ENCODE data around the gene HECTD2.
A peak's percentile ranks its signal among the peaks of the same experiment; 100 is the strongest.
"Not testable (repeated sequence)": the region's sequence is repeated elsewhere in the genome, so short reads cannot be mapped to it uniquely, and the experiment has no call there.

HECTD2 gene, protein sequence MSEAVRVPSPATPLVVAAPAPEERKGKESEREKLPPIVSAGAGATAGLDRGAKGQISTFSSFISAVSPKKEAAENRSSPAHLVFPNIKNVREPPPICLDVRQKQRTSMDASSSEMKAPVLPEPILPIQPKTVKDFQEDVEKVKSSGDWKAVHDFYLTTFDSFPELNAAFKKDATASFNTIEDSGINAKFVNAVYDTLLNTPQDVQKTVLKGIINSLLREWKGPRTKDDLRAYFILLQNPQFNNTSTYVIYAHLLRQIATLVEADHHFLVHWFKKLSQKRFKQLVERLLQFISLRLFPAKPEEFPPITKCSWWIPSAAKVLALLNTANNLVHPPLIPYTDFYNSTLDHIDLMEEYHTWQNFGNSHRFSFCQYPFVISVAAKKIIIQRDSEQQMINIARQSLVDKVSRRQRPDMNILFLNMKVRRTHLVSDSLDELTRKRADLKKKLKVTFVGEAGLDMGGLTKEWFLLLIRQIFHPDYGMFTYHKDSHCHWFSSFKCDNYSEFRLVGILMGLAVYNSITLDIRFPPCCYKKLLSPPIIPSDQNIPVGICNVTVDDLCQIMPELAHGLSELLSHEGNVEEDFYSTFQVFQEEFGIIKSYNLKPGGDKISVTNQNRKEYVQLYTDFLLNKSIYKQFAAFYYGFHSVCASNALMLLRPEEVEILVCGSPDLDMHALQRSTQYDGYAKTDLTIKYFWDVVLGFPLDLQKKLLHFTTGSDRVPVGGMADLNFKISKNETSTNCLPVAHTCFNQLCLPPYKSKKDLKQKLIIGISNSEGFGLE

DNA sequence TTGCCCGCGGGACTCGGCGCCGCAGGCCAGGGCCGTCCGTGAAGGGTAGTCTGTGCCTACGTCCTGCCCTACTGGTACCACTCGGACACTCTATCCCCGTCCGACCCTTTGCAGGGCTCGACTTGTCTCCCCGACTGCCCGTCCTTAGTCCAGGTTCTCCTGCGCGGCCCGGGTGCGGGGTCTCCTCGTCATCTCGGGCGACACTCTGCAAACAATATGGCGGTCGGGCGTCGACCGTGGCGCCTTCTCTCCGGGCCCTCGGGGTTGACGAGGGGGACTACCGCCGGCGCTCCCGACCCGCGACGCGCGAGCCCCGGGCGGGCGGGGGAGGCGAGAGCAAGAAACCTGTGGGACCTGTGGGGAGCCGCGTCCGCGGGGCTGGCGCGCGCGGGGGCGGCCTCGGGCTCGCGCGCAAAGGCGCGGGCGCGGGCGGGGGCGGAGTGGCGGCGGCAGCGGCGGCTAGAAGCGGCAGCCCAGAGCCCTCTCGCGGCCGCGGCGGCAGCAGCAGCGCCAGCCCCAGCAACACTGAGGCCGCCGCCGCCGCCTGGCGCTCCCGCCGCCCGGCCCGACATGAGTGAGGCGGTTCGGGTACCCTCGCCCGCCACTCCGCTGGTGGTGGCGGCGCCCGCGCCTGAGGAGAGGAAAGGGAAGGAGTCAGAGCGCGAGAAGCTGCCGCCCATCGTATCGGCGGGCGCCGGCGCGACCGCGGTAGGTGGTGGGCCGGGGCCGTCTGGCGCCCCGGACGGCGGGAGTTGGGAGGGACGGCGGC lies at the start of gene HECTD2:
Gene HECTD2 (plus strand): TSS at position 476 of the 769 bp plus-strand sequence. CDS start 95 bp downstream, at position 571.
- DNase-seq (ENCODE audit: low spot score), result peak; percentile 86

DNA sequence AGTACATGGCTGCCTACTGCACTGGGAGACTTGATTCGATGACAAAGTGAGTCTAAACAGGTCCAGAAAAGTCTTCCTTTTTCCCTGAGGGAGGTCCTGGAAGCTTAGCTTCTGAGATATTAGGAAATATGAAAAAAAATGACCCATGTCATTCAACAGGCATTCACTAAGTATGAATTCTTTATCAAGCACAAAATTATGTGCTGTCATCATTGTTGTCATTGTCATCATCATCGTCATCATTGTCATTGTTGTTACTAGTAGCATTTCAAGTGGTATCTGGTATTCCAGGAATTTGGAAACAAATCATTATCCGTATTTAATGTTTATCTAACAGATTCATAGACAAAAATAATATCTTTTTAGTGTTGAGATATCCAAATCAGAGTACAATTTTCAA lies 49.7 kb upstream of the HECTD2 start:
- no peak for DNase-seq (ENCODE audit: low spot score)

DNA sequence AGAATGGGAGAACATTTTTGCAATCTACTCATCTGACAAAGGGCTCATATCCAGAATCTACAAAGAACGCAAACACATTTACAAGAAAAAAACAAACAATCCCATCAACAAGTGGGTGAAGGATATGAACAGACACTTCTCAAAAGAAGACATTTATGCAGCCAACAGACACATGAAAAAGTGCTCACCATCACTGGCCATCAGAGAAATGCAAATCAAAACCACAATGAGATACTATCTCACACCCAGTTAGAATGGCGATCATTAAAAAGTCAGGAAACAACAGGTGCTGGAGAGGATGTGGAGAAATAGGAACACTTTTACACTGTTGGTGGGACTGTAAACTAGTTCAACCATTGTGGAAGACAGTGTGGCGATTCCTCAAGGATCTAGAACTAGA lies 44.6 kb upstream of the HECTD2 start:
- not testable (repeated sequence) for DNase-seq (ENCODE audit: low spot score)

DNA sequence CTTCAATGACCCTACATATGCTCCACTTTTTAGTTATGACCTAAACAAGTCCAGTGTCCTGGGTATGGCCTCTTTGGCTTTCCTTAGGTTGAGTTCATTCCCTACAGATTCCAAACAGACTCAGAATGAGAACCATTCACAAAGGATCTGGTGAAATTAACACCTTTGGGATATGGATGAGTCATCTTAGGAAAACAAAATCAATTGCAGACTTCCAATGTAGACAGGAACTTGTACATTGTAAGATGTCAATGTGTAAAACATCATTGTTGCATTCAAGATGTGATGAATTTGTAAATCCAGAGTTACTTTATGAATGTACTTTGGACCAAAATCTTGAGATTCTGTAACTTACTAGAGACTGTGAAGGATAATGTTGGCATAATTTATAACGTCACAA lies 43.4 kb upstream of the HECTD2 start:
- DNase-seq (ENCODE audit: low spot score), result no peak

DNA sequence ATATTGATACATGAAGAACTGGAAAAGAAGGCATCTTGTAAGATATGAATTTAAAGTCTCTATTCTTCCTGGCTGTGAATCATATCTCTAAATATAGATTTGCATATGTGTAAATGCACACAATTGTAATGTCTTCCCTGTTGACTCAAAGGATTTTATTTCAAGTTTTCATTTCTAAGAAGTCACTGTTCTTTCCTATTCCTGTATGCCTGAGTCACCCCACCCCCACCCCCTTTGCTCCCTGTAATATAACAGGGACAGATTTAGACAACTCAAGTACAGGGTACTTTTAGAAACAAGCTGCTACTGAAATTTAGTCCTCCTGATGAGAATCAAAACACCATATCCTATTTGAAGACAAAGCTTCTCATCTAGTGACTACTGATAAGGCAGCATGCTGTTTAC lies 43.0 kb upstream of the HECTD2 start:
- DNase-seq (ENCODE audit: low spot score), result no peak

DNA sequence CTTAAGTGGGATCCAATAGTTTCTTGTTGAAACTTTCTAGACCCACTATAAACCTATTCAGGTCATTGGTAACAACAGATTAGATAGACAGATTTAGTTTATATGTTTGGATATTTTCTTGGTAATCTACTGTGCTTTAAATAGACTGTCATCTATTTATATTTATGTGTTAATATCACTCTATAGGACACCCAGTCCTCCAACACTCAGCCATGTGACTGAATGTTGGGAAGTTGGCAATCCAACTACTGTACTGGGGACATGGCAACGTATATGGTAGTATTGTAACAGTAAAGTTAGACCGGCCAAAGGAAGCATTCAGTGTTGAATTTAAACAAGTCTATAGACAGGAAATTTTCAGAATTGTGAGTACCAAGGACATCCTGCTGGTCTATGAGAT lies 42.6 kb upstream of the HECTD2 start:
- no peak for DNase-seq (ENCODE audit: low spot score)

DNA sequence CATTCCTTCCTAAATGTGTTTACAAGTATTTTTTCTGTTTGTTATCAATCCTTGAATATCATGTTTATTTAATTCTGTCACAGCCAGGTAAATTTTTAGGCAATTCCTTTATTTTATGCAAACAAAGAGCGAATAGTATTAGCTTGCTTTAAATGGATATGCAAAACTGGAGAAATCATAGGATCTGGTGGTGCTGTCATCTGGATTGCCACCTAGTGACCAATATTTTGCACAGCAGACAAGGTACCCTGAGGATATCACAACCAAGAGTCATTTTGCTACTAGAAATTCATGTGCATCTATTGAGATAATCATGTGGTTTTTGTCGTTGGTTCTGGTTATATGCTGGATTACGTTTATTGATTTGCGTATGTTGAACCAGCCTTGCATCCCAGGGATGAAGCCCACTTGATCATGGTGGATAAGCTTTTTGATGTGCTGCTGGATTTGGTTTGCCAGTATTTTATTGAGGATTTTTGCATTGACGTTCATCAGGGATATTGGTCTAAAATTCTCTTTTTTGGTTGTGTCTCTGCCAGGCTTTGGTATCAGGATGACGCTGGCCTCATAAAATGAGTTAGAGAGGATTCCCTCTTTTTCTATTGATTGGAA lies 40.1 kb upstream of the HECTD2 start:
- DNase-seq (ENCODE audit: low spot score), result peak; percentile 48

DNA sequence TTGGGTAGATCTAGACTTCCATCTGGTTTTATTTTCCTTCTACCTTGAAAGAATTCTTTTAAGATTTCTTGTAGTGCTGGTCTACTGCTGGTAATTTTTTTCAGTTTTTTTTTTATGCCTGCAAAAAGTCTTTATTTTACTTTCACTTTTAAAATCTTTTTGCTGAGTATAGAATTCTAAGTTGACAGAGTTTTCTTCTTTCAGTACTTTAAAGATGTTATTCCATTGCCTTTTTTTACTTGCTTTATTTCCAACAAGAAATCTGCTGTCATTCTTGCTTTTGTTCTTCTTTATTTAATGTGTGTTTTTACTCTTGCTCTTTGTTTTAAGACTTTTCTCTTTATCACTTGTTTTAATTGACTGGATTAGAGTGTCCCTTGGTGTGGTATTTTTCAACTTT lies 36.1 kb upstream of the HECTD2 start:
- no peak for DNase-seq (ENCODE audit: low spot score)

DNA sequence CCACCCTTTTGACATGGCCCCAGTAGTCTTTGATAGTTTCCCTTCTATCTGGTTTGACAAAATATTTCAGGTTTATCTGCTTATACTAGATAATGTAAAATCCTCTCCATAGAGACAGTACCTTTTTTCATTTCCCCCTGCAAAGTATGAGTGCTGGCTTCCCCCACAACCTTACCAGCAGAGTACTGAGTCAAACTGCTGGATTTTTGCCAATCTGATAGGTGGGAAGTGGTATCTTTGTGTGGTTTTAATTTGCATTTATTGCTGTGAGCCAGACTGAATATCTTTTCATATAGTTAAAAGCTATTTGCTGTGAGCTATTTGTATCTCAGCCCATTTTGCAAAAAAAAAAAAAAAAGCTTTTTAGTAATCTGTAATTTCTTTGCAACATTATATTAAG lies 32.1 kb upstream of the HECTD2 start:
- peak; percentile 50 for DNase-seq (ENCODE audit: low spot score)

DNA sequence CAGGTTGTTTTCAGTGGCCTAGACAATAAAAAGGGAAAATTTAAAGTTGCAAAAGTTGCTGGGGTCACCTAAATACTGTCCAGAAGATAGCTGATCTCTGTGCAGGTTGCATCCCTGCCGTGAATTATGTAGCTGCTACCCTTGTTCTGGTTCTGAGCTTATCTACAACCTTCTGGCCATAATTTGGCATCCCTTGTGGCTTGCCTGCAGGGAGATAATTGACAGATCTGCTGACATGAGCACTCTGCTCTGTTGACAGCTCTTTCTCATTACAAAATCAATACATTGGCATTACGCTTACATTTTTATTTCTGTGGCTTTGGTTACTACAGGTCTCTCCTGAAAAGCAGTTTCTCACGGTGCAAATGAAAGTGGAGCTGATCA lies 29.3 kb upstream of the HECTD2 start:
- DNase-seq (ENCODE audit: low spot score), result no peak

DNA sequence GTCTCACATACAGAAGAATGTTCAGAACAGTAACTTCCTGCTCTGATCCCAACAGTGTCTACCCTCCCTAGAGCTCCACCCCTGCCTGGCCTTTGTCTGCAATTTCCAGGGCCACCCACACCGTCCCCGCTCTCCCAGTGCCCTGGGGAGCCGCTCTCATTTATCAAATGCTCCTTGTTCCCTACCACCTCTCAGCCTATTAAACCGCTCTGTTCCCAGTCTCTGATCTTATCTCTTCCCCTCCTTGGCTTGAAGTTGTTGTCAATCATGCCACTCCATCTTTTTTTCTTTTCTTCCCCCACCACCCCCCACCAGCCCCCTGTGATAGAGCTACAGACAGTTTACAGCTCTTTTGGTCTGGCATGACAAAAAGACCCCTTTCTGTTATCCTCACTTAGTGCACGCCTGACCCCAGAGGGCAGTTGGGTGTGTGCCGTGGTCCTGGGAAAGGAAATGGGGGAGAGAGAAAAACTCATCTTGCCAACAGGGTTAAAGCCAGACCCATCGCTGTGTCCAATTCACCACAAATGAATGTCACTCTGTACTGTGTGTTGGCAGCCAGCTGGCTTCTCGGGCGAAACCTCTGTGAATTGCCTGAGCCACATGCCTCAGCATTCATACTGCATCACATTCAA lies 28.8 kb upstream of the HECTD2 start:
- DNase-seq (ENCODE audit: low spot score), result no peak

DNA sequence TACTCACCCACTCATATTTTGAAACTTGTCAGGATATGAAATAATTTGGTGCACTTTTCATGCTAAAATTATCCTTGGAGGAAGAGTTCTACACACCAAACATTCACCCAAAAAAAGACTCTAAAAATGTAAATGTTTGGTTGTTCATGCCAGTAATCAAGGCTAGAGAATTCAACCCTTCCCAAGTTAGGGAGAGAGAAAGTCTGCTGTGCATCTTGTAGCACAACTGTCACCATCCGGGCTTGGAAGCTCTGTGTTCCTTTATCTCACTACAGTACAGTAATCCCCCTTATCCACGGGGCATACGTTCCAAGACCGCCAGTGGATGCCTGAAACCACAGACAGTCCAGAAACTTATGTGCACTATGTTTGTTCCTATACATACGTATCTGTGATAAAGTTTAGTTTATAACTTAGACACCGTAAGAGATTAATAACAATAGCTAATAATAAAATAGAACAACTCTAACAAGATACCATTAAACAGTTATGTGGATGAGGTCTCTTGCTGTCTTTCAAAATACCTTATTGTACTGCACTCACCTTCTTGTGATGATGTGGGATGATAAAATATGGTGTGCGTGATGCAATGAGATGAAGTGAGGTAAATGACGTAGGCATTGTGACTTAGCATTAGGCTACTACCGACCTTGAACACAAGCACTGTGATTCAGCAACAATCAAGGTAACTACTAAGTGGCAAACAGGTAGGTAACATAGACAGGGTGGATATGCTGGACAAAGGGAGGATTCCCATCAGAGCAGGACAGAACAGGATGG lies 24.6 kb upstream of the HECTD2 start:
- no peak for DNase-seq (ENCODE audit: low spot score)

DNA sequence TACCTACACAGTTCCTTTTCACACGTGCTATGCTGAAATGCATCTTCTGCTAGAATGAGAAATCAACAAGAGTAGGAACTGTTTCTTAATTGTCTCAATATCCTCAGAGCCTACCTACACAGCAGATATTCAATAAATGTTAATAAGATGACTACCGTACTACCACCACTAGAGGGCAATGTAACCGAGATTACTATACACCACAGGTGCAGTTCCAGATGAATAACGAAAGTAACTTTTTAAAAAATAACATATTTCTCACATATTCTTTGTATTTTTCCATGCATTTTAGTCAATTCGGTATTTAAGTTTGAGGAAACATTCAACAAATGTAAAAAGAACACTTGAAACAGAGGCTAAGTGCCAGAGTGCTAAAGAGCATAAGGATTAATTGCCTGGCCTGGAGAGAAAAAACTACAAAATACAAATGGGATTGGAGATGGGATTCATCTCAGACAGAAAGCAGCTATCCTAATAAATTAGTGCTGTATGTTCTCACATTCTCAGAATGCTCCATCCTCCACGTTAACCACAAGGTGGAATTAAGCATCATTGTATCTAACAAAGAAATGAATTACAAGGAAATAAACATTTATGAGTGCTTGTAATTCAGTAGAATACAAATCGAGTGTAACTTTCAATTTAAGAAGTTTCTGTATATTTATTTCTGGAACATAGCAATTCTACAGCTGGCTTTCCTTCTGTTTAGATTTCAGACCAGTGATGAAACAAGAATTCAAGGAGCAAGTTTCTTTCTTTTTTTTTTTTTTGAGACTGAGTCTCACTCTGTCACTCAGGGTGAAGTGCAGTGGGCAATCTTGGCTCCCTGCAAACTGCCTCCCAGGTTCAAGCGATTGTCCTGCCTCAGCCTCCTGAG lies 20.3 kb upstream of the HECTD2 start:
- DNase-seq (ENCODE audit: low spot score), result peak; percentile 68

DNA sequence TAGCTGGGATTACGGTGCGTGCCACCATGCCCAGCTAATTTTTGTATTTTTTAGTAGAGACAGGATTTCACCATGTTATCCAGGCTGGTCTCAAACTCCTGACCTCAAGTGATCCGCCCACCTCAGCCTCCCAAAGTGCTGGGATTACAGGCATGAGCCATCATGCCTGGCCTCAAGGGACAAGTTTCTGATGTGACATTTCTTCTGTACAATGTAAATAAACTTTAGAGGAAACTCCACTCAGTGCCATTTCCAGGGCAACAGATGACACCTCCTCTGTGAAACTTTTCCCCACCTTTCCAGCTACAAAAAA lies 19.7 kb upstream of the HECTD2 start:
- not testable (repeated sequence) for DNase-seq (ENCODE audit: low spot score)

DNA sequence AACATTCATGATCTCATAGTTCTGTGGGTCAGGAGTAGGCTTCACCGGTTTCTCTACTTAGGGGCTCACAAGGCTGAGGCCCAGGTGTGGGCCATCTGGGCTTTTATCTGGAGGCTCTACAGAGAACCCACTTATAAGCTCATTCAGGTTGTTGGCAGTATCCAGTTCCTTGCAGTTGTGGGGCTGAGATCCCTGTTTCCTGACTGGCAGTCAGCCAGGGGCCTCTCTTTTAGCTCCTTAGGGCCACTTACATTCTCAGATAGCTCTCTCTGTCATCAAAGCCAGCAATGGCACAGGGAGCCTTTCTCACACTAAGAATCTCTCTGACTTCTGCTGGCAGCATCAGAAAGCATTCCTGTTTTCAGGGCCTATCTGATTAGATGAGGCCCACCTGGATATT lies 18.2 kb upstream of the HECTD2 start:
- no peak for DNase-seq (ENCODE audit: low spot score)

DNA sequence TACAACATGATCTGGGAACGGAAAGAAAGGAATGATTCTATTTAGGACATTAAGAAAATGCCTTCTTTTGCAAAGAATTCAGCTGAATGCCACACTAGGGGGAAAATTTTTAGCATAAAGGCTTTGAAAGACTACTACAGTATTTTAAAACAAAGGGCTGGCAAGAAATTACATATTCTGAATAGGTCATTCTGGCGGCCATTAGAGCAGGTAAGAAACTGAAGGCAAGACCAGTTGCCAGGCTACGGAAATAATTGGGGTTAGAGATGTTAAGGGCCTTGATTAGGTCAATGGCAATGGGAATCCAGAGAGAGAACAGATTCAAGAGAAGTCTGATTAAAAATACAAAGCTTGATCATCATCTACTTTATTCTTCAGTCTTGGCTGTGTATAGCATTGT lies 3.8 kb upstream of the HECTD2 start:
- DNase-seq (ENCODE audit: low spot score), result no peak

DNA sequence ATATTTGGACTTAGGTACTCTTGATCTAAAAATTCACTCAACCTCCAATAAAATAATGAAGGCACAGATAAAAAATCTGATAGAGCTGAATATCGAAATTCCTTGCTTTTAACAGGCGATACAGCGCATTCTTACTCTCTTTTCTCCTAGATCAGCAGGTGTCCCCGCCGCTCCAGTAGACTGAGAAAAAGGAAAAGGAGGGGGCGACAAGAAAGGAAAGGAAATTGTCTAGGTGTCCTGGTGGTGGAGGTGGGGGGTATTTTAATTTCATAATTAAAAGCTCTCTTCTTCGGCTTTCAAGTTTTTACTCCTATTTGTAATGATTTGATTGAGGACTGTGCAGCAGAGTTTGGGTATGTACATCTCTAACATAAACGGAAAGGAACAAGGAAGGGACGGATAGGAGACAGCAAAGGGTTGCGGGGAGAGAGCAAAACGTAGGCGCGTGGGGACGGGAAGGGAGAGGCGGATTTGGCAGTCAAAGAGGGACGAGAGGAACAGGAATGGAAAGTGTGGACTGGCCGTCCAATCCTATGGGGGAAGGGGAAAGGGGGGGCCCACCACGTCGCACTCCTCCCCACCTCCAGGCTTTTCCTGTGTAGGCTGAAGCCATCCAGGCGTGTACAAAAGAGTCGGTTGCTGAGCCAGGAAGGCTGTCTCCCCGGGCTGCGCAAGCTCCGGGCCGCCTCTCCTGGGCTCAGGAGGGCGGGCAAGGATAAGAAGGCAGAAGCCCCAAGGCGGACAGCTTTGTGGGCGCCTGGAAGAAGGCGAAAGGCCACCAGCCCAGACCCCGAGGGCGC lies 875 bp upstream of the HECTD2 start:
- peak; percentile 90 for DNase-seq (ENCODE audit: low spot score)

DNA sequence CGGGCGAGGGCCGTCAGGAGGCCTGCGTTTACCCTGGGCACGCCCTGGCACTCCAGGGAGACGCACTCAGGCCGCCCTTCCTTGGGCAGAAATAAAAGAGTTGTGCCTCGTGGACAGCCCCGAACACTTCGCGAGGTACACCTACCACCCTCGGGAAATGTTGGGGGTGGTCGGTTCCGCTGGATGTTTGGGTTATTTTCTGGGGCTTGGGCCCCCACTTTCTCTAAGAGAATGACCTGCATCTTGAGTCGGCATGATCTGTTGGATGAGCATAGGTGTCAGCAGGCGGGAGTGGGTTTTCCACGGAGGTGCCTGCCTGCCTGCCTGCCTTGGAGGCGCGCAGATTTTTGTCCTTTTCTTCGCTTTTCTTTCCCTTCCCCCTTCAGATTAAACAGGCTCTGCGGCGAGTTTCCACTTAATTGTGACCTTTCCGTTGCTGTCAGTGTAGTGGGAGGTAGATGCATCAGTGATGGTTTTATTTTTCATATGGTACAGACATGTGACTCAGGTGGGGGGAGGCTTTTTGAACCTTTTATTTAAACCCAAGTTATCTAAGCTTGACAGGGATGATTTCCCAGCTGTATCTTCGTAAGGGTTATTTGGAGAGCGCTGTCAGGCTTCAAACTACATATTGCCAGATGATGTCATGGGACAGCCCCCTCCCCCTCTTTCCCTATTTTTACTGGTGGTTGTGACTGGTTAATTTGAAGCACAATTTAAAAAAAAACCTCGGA lies 661 bp downstream of the HECTD2 start:
- DNase-seq (ENCODE audit: low spot score), result peak; percentile 22

DNA sequence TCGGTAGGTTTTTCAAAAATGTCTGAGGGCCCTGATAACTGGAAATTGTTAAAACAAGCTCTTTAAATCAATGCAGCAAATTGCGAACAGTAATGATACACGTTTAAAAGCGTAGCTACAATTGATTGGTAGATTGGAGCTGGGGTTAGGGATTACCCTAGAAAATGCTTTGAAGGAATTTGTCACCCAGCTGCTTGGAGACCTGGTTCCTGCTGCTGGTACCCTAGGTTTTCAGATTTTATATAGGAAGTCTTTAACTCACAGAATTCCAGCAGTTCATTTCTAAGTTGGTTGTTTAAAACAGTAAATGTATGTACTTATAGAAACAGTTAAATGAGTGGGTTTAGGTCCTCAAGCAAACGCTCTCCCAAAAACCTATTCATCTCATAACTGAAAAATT lies 1.5 kb downstream of the HECTD2 start:
- no peak for DNase-seq (ENCODE audit: low spot score)
